Liver (tissue), 3 donors: ENCODE measurements around the gene PPIL3.

Experiments used
- JUND ChIP-seq, 2 donors: IDR thresholded peaks; 2 replicates each; pipeline ENCODE4 v1.6.1; 2016; ENCODE audit warnings: antibody characterized with exemption in 2 of 2
- YY1 ChIP-seq: IDR thresholded peaks from 2 replicates; pipeline ENCODE4 v1.6.1; 2016; ENCODE audit warnings: antibody characterized with exemption, mild to moderate bottlenecking
- TF ChIP-seq, protein P1 (sequence below): fragments of 150-350 bp; IDR thresholded peaks from 2 replicates; pipeline ENCODE4 v1.5.1; 2017; ENCODE audit warnings: improper control_type of control experiment, low read depth, low read length; ENCODE audit not compliant: missing input control
- donor health status: healthy.
- donor health status: healthy.

DNA sequence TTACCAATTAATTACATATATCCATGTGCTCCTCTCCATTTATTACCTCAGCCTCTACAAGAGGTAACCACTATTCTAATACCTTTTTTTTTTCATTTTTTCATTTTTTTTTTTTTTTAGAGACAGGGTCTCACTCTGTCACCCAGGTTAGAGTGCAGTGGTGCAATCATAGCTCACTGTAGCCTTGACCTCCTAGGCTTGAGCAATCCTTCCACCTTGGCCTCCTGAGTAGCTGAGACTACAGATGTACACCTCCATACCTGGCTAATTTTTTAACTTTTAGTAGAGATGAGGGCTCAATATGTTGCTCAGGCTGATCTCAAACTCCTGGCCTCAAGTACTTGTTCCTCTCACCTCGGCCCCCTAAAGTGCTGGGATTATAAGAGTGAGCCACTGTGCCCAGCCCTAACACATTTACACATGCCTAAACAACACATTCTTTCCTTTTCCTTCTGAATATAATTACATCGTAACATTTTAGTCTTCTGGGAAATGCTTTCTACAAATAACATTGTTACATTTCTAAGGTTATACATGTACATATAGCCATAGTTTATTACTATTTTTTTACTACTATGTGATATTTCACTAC lies 10.5 kb downstream of the PPIL3 start:
- TF ChIP-seq, protein P1, sequence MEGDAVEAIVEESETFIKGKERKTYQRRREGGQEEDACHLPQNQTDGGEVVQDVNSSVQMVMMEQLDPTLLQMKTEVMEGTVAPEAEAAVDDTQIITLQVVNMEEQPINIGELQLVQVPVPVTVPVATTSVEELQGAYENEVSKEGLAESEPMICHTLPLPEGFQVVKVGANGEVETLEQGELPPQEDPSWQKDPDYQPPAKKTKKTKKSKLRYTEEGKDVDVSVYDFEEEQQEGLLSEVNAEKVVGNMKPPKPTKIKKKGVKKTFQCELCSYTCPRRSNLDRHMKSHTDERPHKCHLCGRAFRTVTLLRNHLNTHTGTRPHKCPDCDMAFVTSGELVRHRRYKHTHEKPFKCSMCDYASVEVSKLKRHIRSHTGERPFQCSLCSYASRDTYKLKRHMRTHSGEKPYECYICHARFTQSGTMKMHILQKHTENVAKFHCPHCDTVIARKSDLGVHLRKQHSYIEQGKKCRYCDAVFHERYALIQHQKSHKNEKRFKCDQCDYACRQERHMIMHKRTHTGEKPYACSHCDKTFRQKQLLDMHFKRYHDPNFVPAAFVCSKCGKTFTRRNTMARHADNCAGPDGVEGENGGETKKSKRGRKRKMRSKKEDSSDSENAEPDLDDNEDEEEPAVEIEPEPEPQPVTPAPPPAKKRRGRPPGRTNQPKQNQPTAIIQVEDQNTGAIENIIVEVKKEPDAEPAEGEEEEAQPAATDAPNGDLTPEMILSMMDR, result no peak
- TF ChIP-seq YY1 (no peak), JUND (IDR thresholded peaks at IDR 0.05) (no peak)
